ENCODE data around the gene DTWD1.

GRCh38 chr15:49619226-49619625 is 1.6 kb upstream of the DTWD1 start:
- TF ChIP-seq CTCF (IDR thresholded peaks at IDR 0.05), result no peak
- no peak for TF ChIP-seq POLR2A (IDR thresholded peaks at IDR 0.05)

All from thyroid gland (tissue), 4 donors.